Left ventricle myocardium inferior (tissue), 1 donor: ENCODE measurements around the gene UIMC1. TPM values are rescaled to one million over a fixed set of nuclear protein-coding genes. Genes with fewer than 3 reads are reported as not detected.

Experiments
- DNase-seq: peaks from one replicate; pipeline ENCODE4 v3.0.0-alpha.2; 2020
- H3K27ac ChIP-seq: fragments of 200-600 bp; replicated peaks from 2 replicates; pipeline ENCODE4 v1.8.0; 2021
- H3K27me3 ChIP-seq: fragments of 200-600 bp; 2 replicates; pipeline ENCODE4 v1.8.0; 2021; ENCODE audit warnings: low read depth
- H3K36me3 ChIP-seq: fragments of 200-600 bp; 2 replicates; pipeline ENCODE4 v1.8.0; 2021
- H3K4me1 ChIP-seq: fragments of 200-600 bp; 2 replicates; pipeline ENCODE4 v1.8.0; 2021
- H3K4me3 ChIP-seq: fragments of 200-600 bp; 2 replicates; pipeline ENCODE4 v1.8.0; 2021; ENCODE audit warnings: mild to moderate bottlenecking, moderate library complexity
- H3K9me3 ChIP-seq: fragments of 200-600 bp; replicated peaks from 2 replicates; pipeline ENCODE4 v1.8.0; 2021
- CTCF ChIP-seq: fragments of 200-600 bp; IDR thresholded peaks from 2 replicates; pipeline ENCODE4 v1.8.0; 2021; ENCODE audit warnings: antibody characterized with exemption, mild to moderate bottlenecking, borderline replicate concordance
- intact Hi-C: fragments of 100-400 bp; cut with micrococcal nuclease; formaldehyde crosslinking; loops from one replicate; pipeline ENCODE4 v1.11.0; 2022
- total RNA-seq: library from RNA; stranded (reverse); fragmentation: NEBNext Ultra II Directional; extraction: Animal tissue kit (Norgen Biotek cat#: 25700); gene quantifications from one replicate; pipeline ENCODE4 v1.2.1, GENCODE V29; 2021
- donor health status: DM: no; HTN: yes; CAD: no; lungs with severe emphysema.

UIMC1 gene
- total RNA-seq, 1 donor from 2014 or later = 30.7 TPM

- no peaks in the 10 kb centered on the region for H3K36me3 ChIP-seq
- peaks cover 27% of the 10 kb centered on the region for H3K27me3 ChIP-seq
- intact Hi-C loops = no loop called here
These were observed 113.9 kb downstream of the UIMC1 start for GRCh38 chr5:176892663-176893062.

GRCh38 chr5:176891331-176891958 lies 115.1 kb downstream of the UIMC1 start:
- H3K27me3 ChIP-seq = peaks cover 26% of the 10 kb centered on the region
- H3K27ac ChIP-seq = no peak overlapping the region
- no peaks in the 10 kb centered on the region for H3K9me3 ChIP-seq
- DNase-seq = no peak
- no peaks in the 10 kb centered on the region for H3K36me3 ChIP-seq
- no peak for TF ChIP-seq CTCF
- H3K4me3 ChIP-seq = no peak overlapping the region
- intact Hi-C loops = no loop called here
- H3K4me1 ChIP-seq = no peaks in the 10 kb centered on the region

More at GRCh38 chr5:176892663-176893062, 113.9 kb downstream of the UIMC1 start:
- Histone ChIP-seq H3K4me3 (no peak overlapping the region), H3K9me3 (no peaks in the 10 kb centered on the region), H3K27ac (no peak overlapping the region), H3K4me1 (no peaks in the 10 kb centered on the region)
- no peak for DNase-seq
- no peak for TF ChIP-seq CTCF

- DNase-seq = no peak
- no peak overlapping the region for H3K4me3 ChIP-seq
- H3K27ac ChIP-seq = no peak overlapping the region
- peaks cover 18% of the 10 kb centered on the region for H3K27me3 ChIP-seq
- intact Hi-C loops = no loop called here
- no peaks in the 10 kb centered on the region for H3K9me3 ChIP-seq
- H3K4me1 ChIP-seq = no peaks in the 10 kb centered on the region
- no peaks in the 10 kb centered on the region for H3K36me3 ChIP-seq
- no peak for TF ChIP-seq CTCF
These were observed 115.9 kb downstream of the UIMC1 start for GRCh38 chr5:176890455-176891330.

GRCh38 chr5:176889321-176890280 lies 117.0 kb downstream of the UIMC1 start:
- H3K36me3 ChIP-seq = no peaks in the 10 kb centered on the region
- DNase-seq = no peak
- intact Hi-C loops = no loop called here

More at GRCh38 chr5:176889321-176890280, 117.0 kb downstream of the UIMC1 start:
- no peak for TF ChIP-seq CTCF
- H3K27ac ChIP-seq = no peak overlapping the region
- H3K27me3 ChIP-seq = peaks cover 10% of the 10 kb centered on the region
- no peak overlapping the region for H3K4me3 ChIP-seq
- no peaks in the 10 kb centered on the region for H3K9me3 ChIP-seq
- no peaks in the 10 kb centered on the region for H3K4me1 ChIP-seq
